ENCODE results near the gene WDR37. TPM values are rescaled to one million over a fixed set of nuclear protein-coding genes. Genes with fewer than 3 reads are reported as not detected.

WDR37 gene
- total RNA-seq, 6 experiments from 2014 or later, result 17.0 to 22.8 (median 18.8) TPM

GRCh38 chr10:1128649-1129048 lies 72.5 kb downstream of the WDR37 start:
- no peak for DNase-seq
- no peaks in the 10 kb centered on the region for H3K4me1 Mint-ChIP-seq (ENCODE audit: low read depth)
- H3K9me3 Mint-ChIP-seq, result no peaks in the 10 kb centered on the region
- H3K27me3 Mint-ChIP-seq (ENCODE audit: insufficient read depth), result peaks cover 2% of the 10 kb centered on the region; the same call in 1 of the 2 replicates
- no peak for TF ChIP-seq CTCF (IDR thresholded peaks at IDR 0.05)
- H3K36me3 Mint-ChIP-seq (ENCODE audit: low read depth), result peaks cover 31% of the 10 kb centered on the region
- H3K27ac Mint-ChIP-seq, result no peak overlapping the region
- H3K4me3 Mint-ChIP-seq, result no peak overlapping the region

- no peak overlapping the region for H3K4me3 Mint-ChIP-seq
- no peak for DNase-seq
- H3K27me3 Mint-ChIP-seq (ENCODE audit: insufficient read depth), result peaks cover 2% of the 10 kb centered on the region; the same call in 1 of the 2 replicates
- H3K27ac Mint-ChIP-seq, result no peak overlapping the region
- no peaks in the 10 kb centered on the region for H3K9me3 Mint-ChIP-seq
- no peaks in the 10 kb centered on the region for H3K4me1 Mint-ChIP-seq (ENCODE audit: low read depth)
- H3K36me3 Mint-ChIP-seq (ENCODE audit: low read depth), result peaks cover 23% of the 10 kb centered on the region; the same call in 1 of the 2 replicates
- TF ChIP-seq CTCF (IDR thresholded peaks at IDR 0.05), result no peak
These were observed 74.0 kb downstream of the WDR37 start for GRCh38 chr10:1130226-1130625.

- H3K36me3 Mint-ChIP-seq (ENCODE audit: low read depth), result peaks cover 23% of the 10 kb centered on the region; the same call in 1 of the 2 replicates
- TF ChIP-seq CTCF (IDR thresholded peaks at IDR 0.05), result no peak
- H3K9me3 Mint-ChIP-seq, result no peaks in the 10 kb centered on the region
- H3K4me3 Mint-ChIP-seq, result no peak overlapping the region
- no peak overlapping the region for H3K27ac Mint-ChIP-seq
- DNase-seq, result no peak
- H3K4me1 Mint-ChIP-seq (ENCODE audit: low read depth), result no peaks in the 10 kb centered on the region
- peaks cover 2% of the 10 kb centered on the region; the same call in 1 of the 2 replicates for H3K27me3 Mint-ChIP-seq (ENCODE audit: insufficient read depth)
These were observed 75.0 kb downstream of the WDR37 start for GRCh38 chr10:1130995-1131790.

- H3K36me3 Mint-ChIP-seq (ENCODE audit: low read depth), result peaks cover 23% of the 10 kb centered on the region; the same call in 1 of the 2 replicates
- no peak overlapping the region for H3K27ac Mint-ChIP-seq
- no peak for TF ChIP-seq CTCF (IDR thresholded peaks at IDR 0.05)
- no peak overlapping the region for H3K4me3 Mint-ChIP-seq
- no peaks in the 10 kb centered on the region for H3K4me1 Mint-ChIP-seq (ENCODE audit: low read depth)
- H3K9me3 Mint-ChIP-seq, result no peaks in the 10 kb centered on the region
- peaks cover 5% of the 10 kb centered on the region; the same call in 1 of the 2 replicates for H3K27me3 Mint-ChIP-seq (ENCODE audit: insufficient read depth)
- DNase-seq, result no peak
These were observed 76.4 kb downstream of the WDR37 start for GRCh38 chr10:1132584-1132983.

- no peak overlapping the region for H3K4me3 Mint-ChIP-seq
- no peak overlapping the region; the same call in 1 of the 2 replicates for H3K27ac Mint-ChIP-seq
- H3K36me3 Mint-ChIP-seq (ENCODE audit: low read depth), result peaks cover 28% of the 10 kb centered on the region; the same call in 1 of the 2 replicates
- no peak for DNase-seq
- peaks cover 8% of the 10 kb centered on the region; the same call in 1 of the 2 replicates for H3K27me3 Mint-ChIP-seq (ENCODE audit: insufficient read depth)
- TF ChIP-seq CTCF (IDR thresholded peaks at IDR 0.05), result no peak
- H3K9me3 Mint-ChIP-seq, result peaks cover 4% of the 10 kb centered on the region; the same call in 1 of the 2 replicates
- no peaks in the 10 kb centered on the region for H3K4me1 Mint-ChIP-seq (ENCODE audit: low read depth)
These were observed 77.4 kb downstream of the WDR37 start for GRCh38 chr10:1133495-1134045.
